A549 (cell line): ENCODE measurements around the gene RSBN1. TPM values are rescaled to one million over a fixed set of nuclear protein-coding genes. Genes with fewer than 3 reads are reported as not detected.

Source experiments
- ATAC-seq, 2 experiments: fragments of 200-7000 bp in 1 of 2; fragments of >200 bp in 1 of 2; cut with Nextera tagmentation in 1 of 2; cut with Tn5 transposase in 1 of 2; 3 replicates each; pipeline versions ENCODE4 v1.8.0 to v1.9.1; 2018 to 2020; ENCODE audit warnings: mild to moderate bottlenecking in 1 of 2, moderate library complexity in 1 of 2
- CTCF ChIA-PET: fragments of 300-600 bp; sonication (Branson Sonifier 250); formaldehyde crosslinking; extraction: SDS; loops from one replicate; lab custom pipeline; 2021; ENCODE audit warnings: antibody characterized with exemption, inconsistent platforms; lab: Yijun Ruan, JAX
- POLR2A ChIA-PET: fragments of 350-600 bp; formaldehyde crosslinking; extraction: SDS; loops from one replicate; lab custom pipeline; 2021; ENCODE audit warnings: antibody characterized with exemption, inconsistent platforms; lab: Yijun Ruan, JAX
- DNase-seq, 2 experiments: peaks; one replicate each; pipeline versions ENCODE4 v3.0.0 to v3.0.0-alpha.2; 2011 to 2016; ENCODE audit warnings: low read depth in 1 of 2, low spot score in 1 of 2
- FAIRE-seq: peaks from 2 replicates; lab custom pipeline; 2011; peaks lifted over from hg19 to GRCh38; lab: Jason Lieb, UNC
- H3K27ac ChIP-seq, 2 experiments: fragments of >200 bp; sonication (Bioruptor Twin); formaldehyde crosslinking; 3 replicates each; pipeline ENCODE4 v1.5.1; 2016 to 2017
- H3K4me1 ChIP-seq: fragments of >200 bp; sonication (Bioruptor Twin); formaldehyde crosslinking; 3 replicates; pipeline ENCODE4 v1.6.1; 2016
- H3K4me2 ChIP-seq: fragments of >200 bp; sonication (Bioruptor Twin); formaldehyde crosslinking; 3 replicates; pipeline ENCODE4 v1.6.1; 2016
- H3K4me3 ChIP-seq: fragments of >200 bp; sonication (Bioruptor Twin); formaldehyde crosslinking; 3 replicates; pipeline ENCODE4 v1.5.1; 2016
- H3K9me3 ChIP-seq: fragments of >200 bp; sonication (Bioruptor Twin); formaldehyde crosslinking; 3 replicates; pipeline ENCODE4 v1.6.1; 2016
- BHLHE40 ChIP-seq: IDR thresholded peaks from 2 replicates; pipeline ENCODE4 v1.6.1; 2012; ENCODE audit warnings: low read depth, low read length, inconsistent platforms
- EHF ChIP-seq: fragments of 250-450 bp; sonication (Bioruptor Pico); IDR thresholded peaks from 2 replicates; pipeline ENCODE4 v1.5.0; 2020; ENCODE audit warnings: mild to moderate bottlenecking
- ESRRA ChIP-seq: fragments of 150-350 bp; IDR thresholded peaks from 2 replicates; pipeline ENCODE4 v1.6.1; 2014; ENCODE audit warnings: mild to moderate bottlenecking, low read length, borderline replicate concordance
- GATA3 ChIP-seq: IDR thresholded peaks from 2 replicates; pipeline ENCODE4 v1.6.1; 2012; ENCODE audit warnings: borderline replicate concordance
- HEYL ChIP-seq: fragments of 250-450 bp; sonication (Bioruptor Pico); IDR thresholded peaks from 2 replicates; pipeline ENCODE4 v1.8.0; 2021; ENCODE audit warnings: mild to moderate bottlenecking, moderate library complexity
- HOXB13 ChIP-seq: fragments of 250-450 bp; sonication (Bioruptor Pico); IDR thresholded peaks from 2 replicates; pipeline ENCODE4 v1.5.0; 2020; ENCODE audit warnings: low read depth, mild to moderate bottlenecking, moderate library complexity
- HOXB5 ChIP-seq: fragments of 250-450 bp; sonication (Bioruptor Pico); IDR thresholded peaks from 2 replicates; pipeline ENCODE4 v1.5.0; 2020; ENCODE audit warnings: mild to moderate bottlenecking, moderate library complexity
- KDM1A ChIP-seq: fragments of 200-600 bp; sonication (generic); IDR thresholded peaks from 2 replicates; pipeline ENCODE4 v1.6.1; 2016; ENCODE audit warnings: low read depth, mild to moderate bottlenecking
- MAFK ChIP-seq: fragments of 450-650 bp; IDR thresholded peaks from 2 replicates; pipeline ENCODE4 v1.6.1; 2014; ENCODE audit not compliant: partially characterized antibody
- MYC ChIP-seq: IDR thresholded peaks from 2 replicates; pipeline ENCODE4 v1.6.1; 2012; ENCODE audit warnings: mild to moderate bottlenecking, inconsistent platforms, low read length, improper control_type of control experiment, borderline replicate concordance
- NR3C1 ChIP-seq: fragments of >200 bp; sonication (Bioruptor Twin); formaldehyde crosslinking; IDR thresholded peaks from 3 replicates; pipeline ENCODE4 v1.6.1; 2017
- RARB ChIP-seq: fragments of 250-450 bp; sonication (Bioruptor Pico); IDR thresholded peaks from 2 replicates; pipeline ENCODE4 v1.8.0; 2021; ENCODE audit warnings: mild to moderate bottlenecking, moderate library complexity
- RCOR1 ChIP-seq: fragments of 150-350 bp; IDR thresholded peaks from 2 replicates; pipeline ENCODE4 v1.6.1; 2014; ENCODE audit warnings: antibody characterized with exemption, low read length, low read depth
- RFX5 ChIP-seq: fragments of 450-650 bp; IDR thresholded peaks from 2 replicates; pipeline ENCODE4 v1.7.1; 2014; ENCODE audit warnings: antibody characterized with exemption, mild to moderate bottlenecking, moderate library complexity
- RNF2 ChIP-seq: fragments of 200-600 bp; sonication (generic); IDR thresholded peaks from 2 replicates; pipeline ENCODE4 v1.6.1; 2016; ENCODE audit warnings: low read depth, mild to moderate bottlenecking, antibody characterized with exemption, moderate library complexity, borderline replicate concordance
- TFCP2L1 ChIP-seq: fragments of 250-450 bp; sonication (Bioruptor Pico); IDR thresholded peaks from 2 replicates; pipeline ENCODE4 v1.5.0; 2021; ENCODE audit warnings: mild to moderate bottlenecking
- TP53 ChIP-seq: fragments of 250-450 bp; sonication (Bioruptor Pico); IDR thresholded peaks from 2 replicates; pipeline ENCODE4 v1.5.0; 2021; ENCODE audit warnings: mild to moderate bottlenecking, moderate library complexity
- ZC3H11A ChIP-seq: fragments of 450-650 bp; IDR thresholded peaks from 2 replicates; pipeline ENCODE4 v1.6.1; 2014; ENCODE audit warnings: antibody characterized with exemption, mild to moderate bottlenecking
- WGBS: methylation state at CpG from one replicate; pipeline ENCODE4 v1.1.6; 2017; ENCODE audit errors: missing lambda C conversion rate; 5-methylcytosine and 5-hydroxymethylcytosine counted together
- polyA plus RNA-seq, 4 experiments: library from polyadenylated mRNA; depleted of rRNA in 3 of 4; stranded (reverse); fragments of >200 nt; fragmentation: RNase III in 1 of 4; extraction: RNeasy Plus Mini Kit Qiagen cat#74134 plus additional on column Dnase treatment in 1 of 4; gene quantifications; 2 replicates in 3 of 4; 3 replicates in 1 of 4; pipeline ENCODE4 v1.2.3, GENCODE V29; 2011 to 2017
- TF ChIP-seq, protein P1 (sequence below): IDR thresholded peaks from 2 replicates; pipeline ENCODE4 v1.6.1; 2012; ENCODE audit warnings: low read depth, borderline replicate concordance
- TF ChIP-seq, protein P2 (sequence below): fragments of 150-350 bp; IDR thresholded peaks from 2 replicates; pipeline ENCODE4 v1.6.1; 2014; ENCODE audit warnings: low read depth, mild to moderate bottlenecking, low read length
- TF ChIP-seq, protein P3 (sequence below): fragments of >200 bp; sonication (Bioruptor Twin); formaldehyde crosslinking; IDR thresholded peaks from 2 replicates; pipeline ENCODE4 v1.6.1; 2016
- TF ChIP-seq, protein P4 (sequence below): fragments of >200 bp; sonication (Bioruptor Twin); formaldehyde crosslinking; IDR thresholded peaks from 3 replicates; pipeline ENCODE4 v1.5.1; 2016

Gene RSBN1
- polyA plus RNA-seq, 2 of the 4 experiments (the other 2 are of a cell fraction), result 3.0 to 9.7 TPM

DNA sequence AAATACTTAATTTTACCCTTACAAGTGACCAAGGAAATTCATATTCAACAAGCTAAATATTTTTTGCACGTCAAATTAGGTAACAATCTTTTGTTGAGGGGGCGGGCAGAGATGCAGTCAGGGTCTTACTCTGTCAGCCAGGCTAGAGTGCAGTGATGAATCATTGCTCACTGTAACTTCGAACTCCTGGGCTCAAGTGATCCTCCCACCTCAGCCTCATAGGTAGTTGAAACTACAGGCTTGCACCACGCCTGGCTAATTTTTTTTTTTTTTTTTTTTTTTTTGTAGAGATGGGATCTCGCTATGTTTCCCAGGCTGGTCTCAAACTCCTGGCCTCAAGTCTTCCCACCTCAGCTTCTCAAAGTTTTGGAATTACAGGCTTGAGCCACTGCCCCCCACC is 79.5 kb downstream of the RSBN1 start:
- CTCF ChIA-PET, result interaction anchor here (1.1 kb wide), 1 partner anchor 17 kb away, joined by 3 read pairs; no protein-coding TSS in a partner anchor
- no peaks in the 10 kb centered on the region for H3K4me1 ChIP-seq
- H3K9me3 ChIP-seq, result no peaks in the 10 kb centered on the region
- H3K4me2 ChIP-seq, result no peak overlapping the region
- H3K27ac ChIP-seq, result no peak overlapping the region
- 81% methylated on average over 5 of the region's 5 CpGs for WGBS
- POLR2A ChIA-PET, result no interaction called here
- H3K4me3 ChIP-seq, result no peak overlapping the region
- FAIRE-seq (no peak), ATAC-seq (no peak), DNase-seq (no peak)
- TF ChIP-seq RFX5, result no peak
- TF ChIP-seq RARB (CRISPR knock-in tag), result no peak
- TF ChIP-seq, protein P1, sequence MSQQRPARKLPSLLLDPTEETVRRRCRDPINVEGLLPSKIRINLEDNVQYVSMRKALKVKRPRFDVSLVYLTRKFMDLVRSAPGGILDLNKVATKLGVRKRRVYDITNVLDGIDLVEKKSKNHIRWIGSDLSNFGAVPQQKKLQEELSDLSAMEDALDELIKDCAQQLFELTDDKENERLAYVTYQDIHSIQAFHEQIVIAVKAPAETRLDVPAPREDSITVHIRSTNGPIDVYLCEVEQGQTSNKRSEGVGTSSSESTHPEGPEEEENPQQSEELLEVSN, result no peak
- TF ChIP-seq EHF, result no peak
- TF ChIP-seq RCOR1, result no peak
- TF ChIP-seq, protein P2, sequence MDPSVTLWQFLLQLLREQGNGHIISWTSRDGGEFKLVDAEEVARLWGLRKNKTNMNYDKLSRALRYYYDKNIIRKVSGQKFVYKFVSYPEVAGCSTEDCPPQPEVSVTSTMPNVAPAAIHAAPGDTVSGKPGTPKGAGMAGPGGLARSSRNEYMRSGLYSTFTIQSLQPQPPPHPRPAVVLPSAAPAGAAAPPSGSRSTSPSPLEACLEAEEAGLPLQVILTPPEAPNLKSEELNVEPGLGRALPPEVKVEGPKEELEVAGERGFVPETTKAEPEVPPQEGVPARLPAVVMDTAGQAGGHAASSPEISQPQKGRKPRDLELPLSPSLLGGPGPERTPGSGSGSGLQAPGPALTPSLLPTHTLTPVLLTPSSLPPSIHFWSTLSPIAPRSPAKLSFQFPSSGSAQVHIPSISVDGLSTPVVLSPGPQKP, result no peak
- no peak for TF ChIP-seq MYC
- TF ChIP-seq, protein P3, sequence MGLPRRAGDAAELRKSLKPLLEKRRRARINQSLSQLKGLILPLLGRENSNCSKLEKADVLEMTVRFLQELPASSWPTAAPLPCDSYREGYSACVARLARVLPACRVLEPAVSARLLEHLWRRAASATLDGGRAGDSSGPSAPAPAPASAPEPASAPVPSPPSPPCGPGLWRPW, result no peak
- TF ChIP-seq, protein P4, sequence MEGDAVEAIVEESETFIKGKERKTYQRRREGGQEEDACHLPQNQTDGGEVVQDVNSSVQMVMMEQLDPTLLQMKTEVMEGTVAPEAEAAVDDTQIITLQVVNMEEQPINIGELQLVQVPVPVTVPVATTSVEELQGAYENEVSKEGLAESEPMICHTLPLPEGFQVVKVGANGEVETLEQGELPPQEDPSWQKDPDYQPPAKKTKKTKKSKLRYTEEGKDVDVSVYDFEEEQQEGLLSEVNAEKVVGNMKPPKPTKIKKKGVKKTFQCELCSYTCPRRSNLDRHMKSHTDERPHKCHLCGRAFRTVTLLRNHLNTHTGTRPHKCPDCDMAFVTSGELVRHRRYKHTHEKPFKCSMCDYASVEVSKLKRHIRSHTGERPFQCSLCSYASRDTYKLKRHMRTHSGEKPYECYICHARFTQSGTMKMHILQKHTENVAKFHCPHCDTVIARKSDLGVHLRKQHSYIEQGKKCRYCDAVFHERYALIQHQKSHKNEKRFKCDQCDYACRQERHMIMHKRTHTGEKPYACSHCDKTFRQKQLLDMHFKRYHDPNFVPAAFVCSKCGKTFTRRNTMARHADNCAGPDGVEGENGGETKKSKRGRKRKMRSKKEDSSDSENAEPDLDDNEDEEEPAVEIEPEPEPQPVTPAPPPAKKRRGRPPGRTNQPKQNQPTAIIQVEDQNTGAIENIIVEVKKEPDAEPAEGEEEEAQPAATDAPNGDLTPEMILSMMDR, result no peak

DNA sequence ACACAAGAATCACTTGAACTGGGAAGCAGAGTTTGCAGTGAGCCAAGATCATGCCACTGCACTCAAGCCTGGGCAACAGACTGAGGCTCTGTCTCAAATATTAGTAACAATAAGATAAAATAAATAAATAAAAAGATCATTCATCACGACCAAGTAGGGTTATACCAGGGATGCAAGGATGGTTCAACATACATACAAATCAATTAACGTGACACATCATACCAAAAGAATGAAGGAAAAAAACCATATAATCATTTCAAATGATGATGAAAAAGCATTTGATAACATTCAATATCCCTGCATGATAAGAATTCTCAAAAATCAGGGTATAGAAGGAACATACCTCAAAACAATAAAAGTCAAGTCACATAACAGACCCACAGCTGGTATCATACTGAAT is 91.3 kb downstream of the RSBN1 start:
- FAIRE-seq (no peak), DNase-seq (no peak), ATAC-seq (no peak)
- H3K4me2 ChIP-seq, result no peak overlapping the region
- H3K9me3 ChIP-seq, result no peaks in the 10 kb centered on the region; the same call in 2 of the 3 replicates
- POLR2A ChIA-PET, result no interaction called here
- 95% methylated on average over 2 of the region's 2 CpGs for WGBS
- no peak overlapping the region for H3K27ac ChIP-seq
- no peaks in the 10 kb centered on the region for H3K4me1 ChIP-seq
- H3K4me3 ChIP-seq, result no peak overlapping the region
- CTCF ChIA-PET, result interaction anchor here (1.0 kb wide), 1 partner anchor 649 kb away, joined by 3 read pairs; no protein-coding TSS in a partner anchor
- TF ChIP-seq RNF2 (no peak), ZC3H11A (no peak), TP53 (no peak), HOXB13 (no peak), ESRRA (no peak), MYC (no peak), HEYL (CRISPR knock-in tag) (no peak), KDM1A (no peak), GATA3 (no peak), MAFK (no peak), HOXB5 (CRISPR knock-in tag) (no peak), NR3C1 (no peak), TFCP2L1 (CRISPR knock-in tag) (no peak), BHLHE40 (no peak), EHF (no peak)
- TF ChIP-seq, protein P1, result no peak
- TF ChIP-seq, protein P4, result no peak
- TF ChIP-seq, protein P2, result no peak
